SK-N-SH (cell line): ENCODE results near the gene COL4A3. TPM values are rescaled to one million over a fixed set of nuclear protein-coding genes. Genes with fewer than 3 reads are reported as not detected.

Experiments used
- CTCF ChIA-PET: fragments of 300-600, 350-600 bp; formaldehyde crosslinking; extraction: SDS; loops from one replicate; lab custom pipeline; 2021; lab: Yijun Ruan, JAX
- POLR2A ChIA-PET: fragments of 350-600 bp; sonication (Branson Sonifier 250); formaldehyde crosslinking; extraction: SDS; loops from one replicate; lab custom pipeline; 2020; ENCODE audit warnings: antibody characterized with exemption, inconsistent platforms; lab: Yijun Ruan, JAX
- DNase-seq: peaks from one replicate; pipeline ENCODE4 v3.0.0; 2012
- H2AFZ ChIP-seq: fragments of 200-600 bp; sonication (generic); 2 replicates; pipeline ENCODE4 v1.8.1; 2016; ENCODE audit warnings: antibody characterized with exemption, mild to moderate bottlenecking, low read depth
- H3F3A ChIP-seq: fragments of 200-600 bp; sonication (generic); replicated peaks from 2 replicates; pipeline ENCODE3; 2016; ENCODE audit warnings: antibody characterized with exemption, mild to moderate bottlenecking; ENCODE audit not compliant: insufficient read depth
- H3K27ac ChIP-seq, 2 experiments: fragments of 200-500 bp in 1 of 2; fragments of 200-600 bp in 1 of 2; sonication (Bioruptor generic) in 1 of 2; sonication (generic), shearing (Covaris generic) in 1 of 2; 2 replicates each; pipeline versions ENCODE4 v1.5.1 to v1.6.1; 2014 to 2016; ENCODE audit warnings: low read depth in 2 of 2, inconsistent platforms in 1 of 2, low read length in 1 of 2, mild to moderate bottlenecking in 1 of 2, mixed read lengths in 1 of 2
- H3K27me3 ChIP-seq: fragments of 200-600 bp; sonication (generic), shearing (Covaris generic); 2 replicates; pipeline ENCODE4 v1.6.1; 2016; ENCODE audit warnings: mixed run types; ENCODE audit not compliant: insufficient read depth
- H3K36me3 ChIP-seq, 2 experiments: fragments of 200-500 bp in 1 of 2; fragments of 200-600 bp in 1 of 2; sonication (Bioruptor generic) in 1 of 2; sonication (generic) in 1 of 2; replicated peaks in 1 of 2; 2 replicates each; pipeline versions ENCODE3 to v1.5.1; 2014 to 2016; ENCODE audit warnings: low read length in 1 of 2, mild to moderate bottlenecking in 1 of 2; ENCODE audit not compliant: insufficient read depth in 2 of 2, control insufficient read depth in 1 of 2
- H3K4me1 ChIP-seq, 2 experiments: fragments of 200-500 bp in 1 of 2; fragments of 200-600 bp in 1 of 2; sonication (Bioruptor generic) in 1 of 2; sonication (generic), shearing (Covaris generic) in 1 of 2; 2 replicates each; pipeline versions ENCODE4 v1.5.1 to v1.6.1; 2014 to 2016; ENCODE audit warnings: low read depth in 1 of 2, low read length in 1 of 2, mixed run types in 1 of 2; ENCODE audit not compliant: insufficient read depth in 2 of 2, control insufficient read depth in 1 of 2
- H3K4me2 ChIP-seq: fragments of 200-600 bp; sonication (generic), shearing (Covaris generic); 2 replicates; pipeline ENCODE4 v1.6.1; 2017; ENCODE audit warnings: mixed run types
- H3K4me3 ChIP-seq, 2 experiments: fragments of 200-500 bp in 1 of 2; fragments of 200-600 bp in 1 of 2; sonication (Bioruptor generic) in 1 of 2; sonication (generic), shearing (Covaris generic) in 1 of 2; 2 replicates each; pipeline versions ENCODE4 v1.5.1 to v1.8.1; 2014 to 2016; ENCODE audit warnings: low read depth in 2 of 2, inconsistent platforms in 1 of 2, low read length in 1 of 2, mild to moderate bottlenecking in 1 of 2, mixed read lengths in 1 of 2, moderate library complexity in 1 of 2
- H3K79me2 ChIP-seq: fragments of 200-600 bp; sonication (generic); 2 replicates; pipeline ENCODE4 v1.8.1; 2017; ENCODE audit warnings: mild to moderate bottlenecking; ENCODE audit not compliant: insufficient read depth
- H3K9ac ChIP-seq: fragments of 200-600 bp; sonication (generic); 2 replicates; pipeline ENCODE4 v1.6.1; 2017; ENCODE audit warnings: mixed run types
- H3K9me2 ChIP-seq: fragments of 200-600 bp; sonication (generic); 2 replicates; pipeline ENCODE4 v1.6.1; 2017; ENCODE audit warnings: mixed run types
- H3K9me3 ChIP-seq: fragments of 200-600 bp; sonication (generic); 2 replicates; pipeline ENCODE4 v1.6.1; 2017; ENCODE audit warnings: mixed run types, mild to moderate bottlenecking, moderate library complexity
- H4K20me1 ChIP-seq: fragments of 200-600 bp; sonication (generic); 2 replicates; pipeline ENCODE4 v1.6.1; 2017; ENCODE audit warnings: mild to moderate bottlenecking, mixed run types; ENCODE audit not compliant: insufficient read depth
- CHD2 ChIP-seq: fragments of 150-350 bp; IDR thresholded peaks from 2 replicates; pipeline ENCODE4 v1.6.1; 2018; ENCODE audit warnings: low read length; ENCODE audit not compliant: partially characterized antibody
- GABPA ChIP-seq: IDR thresholded peaks from 2 replicates; pipeline ENCODE4 v1.4.0; 2012; ENCODE audit warnings: low read depth, mild to moderate bottlenecking
- MXI1 ChIP-seq: IDR thresholded peaks from 2 replicates; pipeline ENCODE4 v1.6.1; 2012; ENCODE audit warnings: mild to moderate bottlenecking, low read depth, low read length, improper control_type of control experiment
- POLR2AphosphoS5 ChIP-seq: IDR thresholded peaks from 2 replicates; pipeline ENCODE4 v1.6.1; 2012; ENCODE audit warnings: low read depth, low read length
- TCF12 ChIP-seq: IDR thresholded peaks from 2 replicates; pipeline ENCODE4 v1.4.0; 2012
- WGBS: methylation state at CpG from one replicate; pipeline ENCODE4 v1.1.6; 2017; ENCODE audit warnings: low lambda C conversion rate; 5-methylcytosine and 5-hydroxymethylcytosine counted together
- polyA plus RNA-seq, 3 experiments: library from polyadenylated mRNA; depleted of rRNA; stranded (reverse); fragments of >200 nt; gene quantifications; 2 replicates each; pipeline ENCODE4 v1.2.3, GENCODE V29; 2012
- TF ChIP-seq, protein P1 (sequence below): IDR thresholded peaks from 2 replicates; pipeline ENCODE4 v1.4.0; 2012; ENCODE audit warnings: low read depth
- TF ChIP-seq, protein P2 (sequence below): fragments of 150-350 bp; IDR thresholded peaks from 2 replicates; pipeline ENCODE4 v1.6.1; 2016; ENCODE audit warnings: mild to moderate bottlenecking, low read depth, low read length
- TF ChIP-seq, protein P3 (sequence below): IDR thresholded peaks from 2 replicates; pipeline ENCODE4 v1.6.1; 2012; ENCODE audit warnings: mild to moderate bottlenecking, low read depth, low read length, moderate library complexity
- TF ChIP-seq, protein P4 (sequence below): fragments of 200-600 bp; sonication (generic); IDR thresholded peaks from 2 replicates; pipeline ENCODE4 v1.6.1; 2017; ENCODE audit warnings: antibody characterized with exemption, mild to moderate bottlenecking, moderate library complexity

COL4A3 gene
- polyA plus RNA-seq, 1 of the 3 experiments (the other 2 are of a cell fraction), result not detected

DNA sequence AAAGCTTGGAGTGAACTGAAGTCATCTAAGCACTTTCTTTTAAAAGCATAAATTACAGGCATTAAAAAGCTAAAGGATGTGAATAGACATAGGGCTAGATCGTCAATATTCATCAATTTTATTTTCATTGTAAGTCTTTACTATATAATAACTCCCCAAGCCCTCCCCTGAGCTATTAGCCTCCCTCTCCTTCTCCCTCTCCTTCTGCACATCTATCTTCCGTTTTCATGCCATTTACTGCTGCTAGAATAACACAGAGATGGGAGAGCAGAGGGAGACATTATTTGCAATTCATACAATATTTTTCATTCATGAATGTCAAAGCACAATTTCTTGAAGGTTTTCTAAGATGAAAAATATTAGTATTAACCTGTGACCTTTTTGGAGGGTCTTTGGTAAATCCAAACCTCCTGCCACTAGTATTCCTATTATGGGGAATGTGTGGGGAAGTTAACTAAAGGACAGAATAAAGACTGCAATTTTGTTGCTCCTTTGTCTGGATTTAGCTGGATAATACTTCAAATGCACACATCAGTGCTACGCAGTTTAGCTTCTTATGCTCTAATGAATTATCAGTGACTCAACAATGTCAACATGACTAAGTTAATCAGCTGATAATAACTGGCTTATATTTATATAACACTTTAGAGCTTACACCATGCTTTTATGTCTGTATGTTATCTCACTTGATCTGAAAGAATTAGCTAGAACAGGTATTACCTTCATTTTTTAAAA lies 132.4 kb downstream of the COL4A3 start:
- Histone ChIP-seq H3K27me3 (no peaks in the 10 kb centered on the region), H3K36me3 (no peaks in the 10 kb centered on the region), H3K4me1 (no peaks in the 10 kb centered on the region), H4K20me1 (no peaks in the 10 kb centered on the region), H3F3A (no peaks in the 10 kb centered on the region), H3K4me2 (no peak overlapping the region), H3K9me3 (no peaks in the 10 kb centered on the region), H3K27ac (no peak overlapping the region), H3K79me2 (no peaks in the 10 kb centered on the region), H3K9me2 (no peaks in the 10 kb centered on the region), H3K9ac (no peak overlapping the region), H3K4me3 (no peak overlapping the region), H2AFZ (no peak overlapping the region)
- POLR2A ChIA-PET, result no interaction called here
- TF ChIP-seq TCF12 (no peak), POLR2AphosphoS5 (no peak), MXI1 (no peak), GABPA (no peak), CHD2 (no peak)
- TF ChIP-seq, protein P1, sequence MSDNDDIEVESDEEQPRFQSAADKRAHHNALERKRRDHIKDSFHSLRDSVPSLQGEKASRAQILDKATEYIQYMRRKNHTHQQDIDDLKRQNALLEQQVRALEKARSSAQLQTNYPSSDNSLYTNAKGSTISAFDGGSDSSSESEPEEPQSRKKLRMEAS, result no peak
- TF ChIP-seq, protein P2, sequence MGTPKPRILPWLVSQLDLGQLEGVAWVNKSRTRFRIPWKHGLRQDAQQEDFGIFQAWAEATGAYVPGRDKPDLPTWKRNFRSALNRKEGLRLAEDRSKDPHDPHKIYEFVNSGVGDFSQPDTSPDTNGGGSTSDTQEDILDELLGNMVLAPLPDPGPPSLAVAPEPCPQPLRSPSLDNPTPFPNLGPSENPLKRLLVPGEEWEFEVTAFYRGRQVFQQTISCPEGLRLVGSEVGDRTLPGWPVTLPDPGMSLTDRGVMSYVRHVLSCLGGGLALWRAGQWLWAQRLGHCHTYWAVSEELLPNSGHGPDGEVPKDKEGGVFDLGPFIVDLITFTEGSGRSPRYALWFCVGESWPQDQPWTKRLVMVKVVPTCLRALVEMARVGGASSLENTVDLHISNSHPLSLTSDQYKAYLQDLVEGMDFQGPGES, result no peak
- TF ChIP-seq, protein P3, sequence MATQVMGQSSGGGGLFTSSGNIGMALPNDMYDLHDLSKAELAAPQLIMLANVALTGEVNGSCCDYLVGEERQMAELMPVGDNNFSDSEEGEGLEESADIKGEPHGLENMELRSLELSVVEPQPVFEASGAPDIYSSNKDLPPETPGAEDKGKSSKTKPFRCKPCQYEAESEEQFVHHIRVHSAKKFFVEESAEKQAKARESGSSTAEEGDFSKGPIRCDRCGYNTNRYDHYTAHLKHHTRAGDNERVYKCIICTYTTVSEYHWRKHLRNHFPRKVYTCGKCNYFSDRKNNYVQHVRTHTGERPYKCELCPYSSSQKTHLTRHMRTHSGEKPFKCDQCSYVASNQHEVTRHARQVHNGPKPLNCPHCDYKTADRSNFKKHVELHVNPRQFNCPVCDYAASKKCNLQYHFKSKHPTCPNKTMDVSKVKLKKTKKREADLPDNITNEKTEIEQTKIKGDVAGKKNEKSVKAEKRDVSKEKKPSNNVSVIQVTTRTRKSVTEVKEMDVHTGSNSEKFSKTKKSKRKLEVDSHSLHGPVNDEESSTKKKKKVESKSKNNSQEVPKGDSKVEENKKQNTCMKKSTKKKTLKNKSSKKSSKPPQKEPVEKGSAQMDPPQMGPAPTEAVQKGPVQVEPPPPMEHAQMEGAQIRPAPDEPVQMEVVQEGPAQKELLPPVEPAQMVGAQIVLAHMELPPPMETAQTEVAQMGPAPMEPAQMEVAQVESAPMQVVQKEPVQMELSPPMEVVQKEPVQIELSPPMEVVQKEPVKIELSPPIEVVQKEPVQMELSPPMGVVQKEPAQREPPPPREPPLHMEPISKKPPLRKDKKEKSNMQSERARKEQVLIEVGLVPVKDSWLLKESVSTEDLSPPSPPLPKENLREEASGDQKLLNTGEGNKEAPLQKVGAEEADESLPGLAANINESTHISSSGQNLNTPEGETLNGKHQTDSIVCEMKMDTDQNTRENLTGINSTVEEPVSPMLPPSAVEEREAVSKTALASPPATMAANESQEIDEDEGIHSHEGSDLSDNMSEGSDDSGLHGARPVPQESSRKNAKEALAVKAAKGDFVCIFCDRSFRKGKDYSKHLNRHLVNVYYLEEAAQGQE, result no peak
- TF ChIP-seq, protein P4, sequence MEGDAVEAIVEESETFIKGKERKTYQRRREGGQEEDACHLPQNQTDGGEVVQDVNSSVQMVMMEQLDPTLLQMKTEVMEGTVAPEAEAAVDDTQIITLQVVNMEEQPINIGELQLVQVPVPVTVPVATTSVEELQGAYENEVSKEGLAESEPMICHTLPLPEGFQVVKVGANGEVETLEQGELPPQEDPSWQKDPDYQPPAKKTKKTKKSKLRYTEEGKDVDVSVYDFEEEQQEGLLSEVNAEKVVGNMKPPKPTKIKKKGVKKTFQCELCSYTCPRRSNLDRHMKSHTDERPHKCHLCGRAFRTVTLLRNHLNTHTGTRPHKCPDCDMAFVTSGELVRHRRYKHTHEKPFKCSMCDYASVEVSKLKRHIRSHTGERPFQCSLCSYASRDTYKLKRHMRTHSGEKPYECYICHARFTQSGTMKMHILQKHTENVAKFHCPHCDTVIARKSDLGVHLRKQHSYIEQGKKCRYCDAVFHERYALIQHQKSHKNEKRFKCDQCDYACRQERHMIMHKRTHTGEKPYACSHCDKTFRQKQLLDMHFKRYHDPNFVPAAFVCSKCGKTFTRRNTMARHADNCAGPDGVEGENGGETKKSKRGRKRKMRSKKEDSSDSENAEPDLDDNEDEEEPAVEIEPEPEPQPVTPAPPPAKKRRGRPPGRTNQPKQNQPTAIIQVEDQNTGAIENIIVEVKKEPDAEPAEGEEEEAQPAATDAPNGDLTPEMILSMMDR, result no peak
- no peak for DNase-seq
- WGBS, result 46% methylated on average over 3 of the region's 3 CpGs
- CTCF ChIA-PET, result interaction anchor here (1.4 to 1.6 kb wide), 2 partner anchors 9 to 59 kb away, joined by 3 to 4 read pairs; no protein-coding TSS in a partner anchor
